Lower leg skin (tissue), 4 donors: ENCODE data around the gene RAPGEF2. TPM values are rescaled to one million over a fixed set of nuclear protein-coding genes. Genes with fewer than 3 reads are reported as not detected.

ENCODE experiments used
- DNase-seq, 2 donors: peaks; one replicate each; pipeline ENCODE4 v3.0.0-alpha.2; 2019; ENCODE audit warnings: low spot score in 2 of 2
- H3K4me3 ChIP-seq: fragments of 200-600 bp; sonication (generic); 2 replicates; pipeline ENCODE4 v1.5.1; 2017; ENCODE audit warnings: mild to moderate bottlenecking, low read depth; ENCODE audit not compliant: poor library complexity, severe bottlenecking
- POLR2A ChIP-seq, 2 donors: fragments of 450-650 bp; IDR thresholded peaks; one replicate each; pipeline ENCODE4 v1.6.1; 2016 to 2017; ENCODE audit warnings: antibody characterized with exemption in 2 of 2, mild to moderate bottlenecking in 1 of 2, moderate library complexity in 1 of 2
- WGBS, 2 donors: methylation state at CpG; one replicate each; pipeline ENCODE4 v1.1.5; 2018; 5-methylcytosine and 5-hydroxymethylcytosine counted together
- intact Hi-C: fragments of 100-400 bp; cut with DNase I; formaldehyde crosslinking; loops from one replicate; pipeline ENCODE4 v1.15.0; 2023; ENCODE audit warnings: low total_unique reads
- total RNA-seq, 4 donors: library from RNA; depleted of rRNA; stranded (reverse); fragments of >200 nt; gene quantifications; one replicate each; pipeline ENCODE4 v1.1.0, GENCODE V29; 2016
- TF ChIP-seq, protein P1 (sequence below), 3 donors: fragments of 450-650 bp; IDR thresholded peaks; one replicate each; pipeline ENCODE4 v1.5.1; 2016; ENCODE audit warnings: antibody characterized with exemption in 3 of 3, mild to moderate bottlenecking in 3 of 3, moderate library complexity in 2 of 3

RAPGEF2 gene
- total RNA-seq, 4 donors from 2014 or later, result 38.3 to 51.7 (median 40.4) TPM

- intact Hi-C loops, result no loop called here
- TF ChIP-seq, protein P1, sequence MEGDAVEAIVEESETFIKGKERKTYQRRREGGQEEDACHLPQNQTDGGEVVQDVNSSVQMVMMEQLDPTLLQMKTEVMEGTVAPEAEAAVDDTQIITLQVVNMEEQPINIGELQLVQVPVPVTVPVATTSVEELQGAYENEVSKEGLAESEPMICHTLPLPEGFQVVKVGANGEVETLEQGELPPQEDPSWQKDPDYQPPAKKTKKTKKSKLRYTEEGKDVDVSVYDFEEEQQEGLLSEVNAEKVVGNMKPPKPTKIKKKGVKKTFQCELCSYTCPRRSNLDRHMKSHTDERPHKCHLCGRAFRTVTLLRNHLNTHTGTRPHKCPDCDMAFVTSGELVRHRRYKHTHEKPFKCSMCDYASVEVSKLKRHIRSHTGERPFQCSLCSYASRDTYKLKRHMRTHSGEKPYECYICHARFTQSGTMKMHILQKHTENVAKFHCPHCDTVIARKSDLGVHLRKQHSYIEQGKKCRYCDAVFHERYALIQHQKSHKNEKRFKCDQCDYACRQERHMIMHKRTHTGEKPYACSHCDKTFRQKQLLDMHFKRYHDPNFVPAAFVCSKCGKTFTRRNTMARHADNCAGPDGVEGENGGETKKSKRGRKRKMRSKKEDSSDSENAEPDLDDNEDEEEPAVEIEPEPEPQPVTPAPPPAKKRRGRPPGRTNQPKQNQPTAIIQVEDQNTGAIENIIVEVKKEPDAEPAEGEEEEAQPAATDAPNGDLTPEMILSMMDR (IDR thresholded peaks at IDR 0.05), result no peak
- no peak for TF ChIP-seq POLR2A (IDR thresholded peaks at IDR 0.05)
- 92 to 93% methylated on average over 3 of the region's 3 CpGs for WGBS, 2 donors
- no peak for DNase-seq
- H3K4me3 ChIP-seq, result no peak overlapping the region
These were observed 102.6 kb downstream of the RAPGEF2 start for GRCh38 chr4:159205466-159205865.

- TF ChIP-seq, protein P1 (IDR thresholded peaks at IDR 0.05), result no peak
- TF ChIP-seq POLR2A (IDR thresholded peaks at IDR 0.05), result no peak
- no peak for DNase-seq
- intact Hi-C loops, result no loop called here
- WGBS, 2 donors, result 45 to 52% methylated on average over 4 of the region's 4 CpGs
- H3K4me3 ChIP-seq, result no peak overlapping the region
These were observed 103.6 kb downstream of the RAPGEF2 start for GRCh38 chr4:159206427-159206871.

DNA sequence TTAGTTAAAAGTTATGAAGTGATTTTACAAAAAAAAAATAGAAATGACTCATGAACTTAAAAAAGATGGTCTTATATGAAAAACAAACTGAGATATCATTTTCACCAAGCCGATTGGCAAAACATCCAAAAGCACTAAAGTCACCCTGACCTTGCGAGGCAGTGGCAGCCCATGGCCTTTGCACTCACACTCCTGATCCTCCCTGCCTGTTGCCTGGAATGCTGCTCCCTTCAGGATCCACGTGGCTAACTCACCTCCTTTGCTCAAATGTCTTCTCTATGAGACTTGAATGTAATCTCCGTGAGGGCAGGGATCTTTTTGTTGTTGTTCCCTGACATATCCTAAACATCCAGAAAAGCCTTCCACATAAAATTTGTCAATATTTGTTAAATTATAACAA lies 106.4 kb downstream of the RAPGEF2 start:
- intact Hi-C loops, result no loop called here
- WGBS, 2 donors, result 91 to 92% methylated on average over 4 of the region's 4 CpGs
- no peak for DNase-seq
- TF ChIP-seq, protein P1 (IDR thresholded peaks at IDR 0.05), result no peak
- TF ChIP-seq POLR2A (IDR thresholded peaks at IDR 0.05), result no peak
- H3K4me3 ChIP-seq, result no peak overlapping the region

DNA sequence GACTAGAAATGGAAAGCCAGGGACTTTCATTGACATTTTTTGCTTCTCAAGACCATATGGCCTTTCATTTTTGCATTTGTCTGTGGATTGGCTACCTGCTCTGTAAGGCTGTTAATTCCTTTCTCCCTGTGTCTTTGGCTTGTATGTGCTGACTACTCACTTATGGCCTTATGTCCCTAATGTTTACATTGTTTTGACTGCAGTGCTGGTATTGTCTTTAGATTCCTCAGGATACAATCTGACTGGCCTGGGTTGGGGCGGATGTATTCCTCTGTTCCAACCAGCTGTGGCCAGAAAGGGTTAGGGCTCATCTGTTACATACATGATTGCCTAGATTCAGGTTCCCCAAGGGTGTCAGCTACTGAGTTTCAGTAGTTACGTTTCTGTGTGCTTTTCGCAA lies 108.1 kb downstream of the RAPGEF2 start:
- H3K4me3 ChIP-seq, result no peak overlapping the region
- no peak for TF ChIP-seq POLR2A (IDR thresholded peaks at IDR 0.05)
- TF ChIP-seq, protein P1 (IDR thresholded peaks at IDR 0.05), result no peak
- 91 to 94% methylated on average over 3 of the region's 3 CpGs for WGBS, 2 donors
- intact Hi-C loops, result no loop called here
- DNase-seq, result no peak

GRCh38 chr4:159212675-159213293 lies 109.9 kb downstream of the RAPGEF2 start:
- no peak for DNase-seq
- no peak overlapping the region for H3K4me3 ChIP-seq
- no peak for TF ChIP-seq POLR2A (IDR thresholded peaks at IDR 0.05)
- TF ChIP-seq, protein P1 (IDR thresholded peaks at IDR 0.05), result no peak
- intact Hi-C loops, result no loop called here
- 59 to 61% methylated on average over 7 of the region's 7 CpGs for WGBS, 2 donors

- TF ChIP-seq, protein P1 (IDR thresholded peaks at IDR 0.05), result no peak
- no peak for TF ChIP-seq POLR2A (IDR thresholded peaks at IDR 0.05)
- intact Hi-C loops, result no loop called here
- WGBS, 2 donors, result 84 to 90% methylated on average over 5 of the region's 5 CpGs
These were observed 114.0 kb downstream of the RAPGEF2 start for GRCh38 chr4:159216834-159217233.

More at GRCh38 chr4:159216834-159217233, 114.0 kb downstream of the RAPGEF2 start:
- no peak overlapping the region for H3K4me3 ChIP-seq
- no peak for DNase-seq
